ENCODE measurements around the gene KIAA1217.

Gene KIAA1217

DNA sequence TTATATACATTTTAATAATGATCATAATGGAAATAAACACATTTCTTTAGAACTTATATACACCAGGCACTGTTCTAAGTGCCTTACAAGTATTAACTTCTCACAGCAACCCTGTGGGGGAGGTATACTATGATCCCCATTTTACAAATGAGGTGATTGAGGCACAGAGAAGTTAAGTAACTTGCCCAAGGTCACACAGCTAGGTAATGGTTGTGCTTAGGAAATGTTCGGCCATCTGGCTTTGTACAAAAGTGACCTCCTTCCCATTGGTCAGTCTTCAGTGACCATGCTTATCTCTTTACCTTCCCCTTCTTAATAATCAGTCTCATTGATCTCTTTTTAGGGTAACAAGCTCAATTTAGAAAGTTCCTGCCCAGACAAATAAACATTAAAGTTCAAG, 158.8 kb downstream of the KIAA1217 start:
- DNase-seq (no peak), ATAC-seq (no peak)

DNA sequence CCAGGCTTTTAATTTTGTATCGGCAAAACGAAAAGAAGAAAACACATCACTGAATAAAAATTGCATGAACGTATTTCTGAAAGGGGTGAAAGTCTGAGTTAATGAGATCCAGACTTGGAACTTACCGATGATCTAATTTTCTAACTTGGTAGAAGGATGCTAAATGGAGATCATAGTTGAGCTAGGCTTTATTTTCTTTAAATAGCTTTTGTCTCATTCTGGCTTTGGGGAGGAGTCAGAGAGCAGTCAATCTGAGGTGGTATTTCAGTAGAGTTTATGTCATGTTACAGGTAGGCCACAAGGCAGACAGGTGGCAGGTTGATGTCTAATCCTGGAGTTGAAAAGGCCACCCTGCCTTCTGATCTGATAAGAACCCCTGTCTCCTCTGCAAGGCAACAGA, 161.9 kb downstream of the KIAA1217 start:
- ATAC-seq: no peak
- no peak for DNase-seq

DNA sequence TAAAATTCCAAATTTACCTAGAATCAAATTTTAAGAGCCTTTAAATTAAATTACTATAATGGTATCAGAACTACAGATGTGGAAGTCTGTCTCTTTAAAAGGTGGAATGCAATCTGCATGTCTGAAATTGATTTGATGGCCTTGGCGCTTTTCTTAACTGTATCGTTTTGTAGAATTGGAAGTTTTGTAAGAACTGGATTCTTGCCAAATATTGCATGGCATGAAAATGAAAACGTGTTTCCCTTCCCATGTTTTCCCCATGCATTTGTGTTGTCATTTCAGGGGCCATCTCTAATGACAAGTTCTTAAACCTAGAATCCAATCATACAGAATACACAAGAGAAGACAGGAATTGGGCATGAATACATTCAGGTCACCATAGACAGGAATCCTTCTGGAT, 162.5 kb downstream of the KIAA1217 start:
- no peak for DNase-seq
- no peak for ATAC-seq

DNA sequence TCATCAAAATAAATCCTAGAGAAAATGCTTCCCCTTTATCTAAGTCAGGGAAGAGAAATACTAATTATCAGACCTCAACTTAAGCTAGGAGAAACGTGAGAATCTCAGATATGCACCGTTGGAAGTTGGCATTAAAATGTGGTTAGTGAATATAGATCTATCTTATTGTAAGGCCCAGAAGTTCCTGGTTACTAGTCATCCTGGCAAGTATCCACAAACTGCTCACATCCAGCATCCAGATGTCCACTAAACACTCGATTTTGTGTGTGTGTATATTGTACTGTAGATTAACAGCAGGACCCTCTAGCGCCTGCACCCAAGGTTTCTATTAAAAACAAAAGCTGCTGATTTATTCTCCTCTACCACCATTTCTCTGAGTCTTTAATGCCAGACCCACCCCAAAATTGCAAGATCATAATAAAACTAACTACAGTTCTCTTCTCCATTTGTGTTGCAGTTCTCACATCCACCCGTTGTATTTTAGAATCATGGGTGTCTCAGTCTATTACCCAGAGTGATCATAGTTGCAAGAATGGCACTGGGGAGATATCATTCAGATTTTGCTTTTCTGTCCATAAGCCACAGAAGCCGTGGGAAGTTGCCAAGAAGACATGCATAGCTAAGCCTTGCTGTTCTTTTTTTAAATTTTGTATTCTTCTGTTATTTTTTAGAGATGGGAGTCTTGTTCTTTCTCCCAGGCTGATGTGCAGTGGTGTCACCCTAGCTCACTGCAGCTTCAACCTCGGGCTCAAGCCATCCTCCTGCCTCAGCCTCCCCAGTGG, 165.4 kb downstream of the KIAA1217 start:
- ATAC-seq: no peak

GRCh38 chr10:24375510-24375909, 166.6 kb downstream of the KIAA1217 start:
- ATAC-seq: no peak
- no peak for DNase-seq

More for the DNA sequence above, 165.4 kb downstream of the KIAA1217 start:
- DNase-seq: no peak

GRCh38 chr10:24376731-24377130, 167.8 kb downstream of the KIAA1217 start:
- no peak for ATAC-seq
- no peak for DNase-seq

DNA sequence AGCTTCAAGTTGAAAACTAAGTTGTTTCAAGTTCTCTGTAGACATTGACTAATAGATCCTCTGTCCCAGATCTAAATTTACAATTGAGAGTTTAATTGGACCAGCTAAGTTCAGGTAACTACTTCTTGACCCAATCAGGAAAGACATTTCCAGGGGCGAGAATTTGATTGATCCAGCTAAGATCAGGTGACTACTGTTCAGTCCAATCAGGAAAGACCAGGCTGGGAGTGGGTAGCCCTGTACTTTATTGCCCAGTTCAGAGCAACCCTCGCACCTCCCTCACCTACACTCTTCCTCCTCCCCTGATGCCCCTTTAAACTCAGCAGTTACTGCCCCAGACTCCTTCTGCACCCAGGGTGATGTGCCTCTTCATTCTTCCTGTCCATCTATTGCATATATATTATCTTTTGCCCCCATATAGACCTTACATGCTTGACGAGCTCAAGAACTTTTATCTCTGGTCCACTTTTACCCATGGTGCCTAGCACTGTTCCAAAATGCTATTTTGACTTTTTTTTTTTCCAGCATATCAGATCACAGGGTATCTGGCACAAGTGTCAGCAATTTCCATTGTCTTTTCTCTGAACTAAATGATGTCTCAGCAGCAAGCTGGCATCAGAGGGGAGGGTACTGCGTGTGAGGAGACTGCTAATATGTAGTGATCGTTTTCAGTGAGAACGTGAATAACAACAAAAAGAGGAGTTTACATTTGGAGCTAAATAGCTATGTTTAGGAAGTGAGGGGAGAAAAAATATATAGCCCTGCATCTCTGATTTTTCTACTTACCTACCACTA, 169.4 kb downstream of the KIAA1217 start:
- no peak for ATAC-seq
- DNase-seq: no peak

DNA sequence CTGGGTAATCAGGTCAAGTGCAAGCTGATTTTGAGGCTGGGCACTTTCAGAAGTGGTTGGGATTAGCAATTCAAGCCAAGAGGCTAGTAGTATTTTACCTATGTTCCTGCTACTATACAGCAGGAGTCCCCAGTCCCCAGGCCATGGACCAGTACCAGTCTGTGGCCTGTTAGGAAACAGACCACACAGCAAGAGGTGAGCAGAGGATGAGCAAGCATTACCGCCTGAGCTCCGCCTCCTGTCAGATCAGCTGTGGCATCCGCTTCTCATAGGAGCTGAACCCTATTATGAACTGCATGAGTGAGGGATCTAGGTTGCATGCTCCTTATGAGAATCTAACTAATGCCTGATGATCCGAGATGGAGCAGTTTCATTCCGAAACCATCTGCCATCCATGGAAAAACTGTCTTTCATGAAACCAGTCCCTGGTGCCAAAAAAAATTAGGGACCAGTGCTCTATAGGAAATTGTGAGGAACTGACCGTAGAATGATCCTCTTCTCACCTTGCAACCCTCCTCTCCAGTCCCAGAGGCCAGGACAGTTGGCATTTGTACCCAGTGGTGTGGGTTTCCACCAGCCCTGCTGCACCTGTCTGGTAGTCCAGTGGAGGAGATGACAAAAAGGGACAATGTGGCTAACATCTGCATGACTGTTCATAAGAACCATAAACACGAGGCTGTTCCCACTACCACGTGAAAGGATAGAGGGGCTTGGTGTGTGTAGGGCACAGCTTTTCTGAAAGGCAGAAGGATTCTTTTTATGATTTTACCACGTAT, 172.5 kb downstream of the KIAA1217 start:
- no peak for ATAC-seq

GRCh38 chr10:24382045-24382444, 173.1 kb downstream of the KIAA1217 start:
- ATAC-seq: no peak
- no peak for DNase-seq

More for the DNA sequence above, 172.5 kb downstream of the KIAA1217 start:
- DNase-seq: no peak

GRCh38 chr10:24382596-24382978, 173.6 kb downstream of the KIAA1217 start:
- DNase-seq (peak; percentile 6), ATAC-seq (peak; percentile 62)

DNA sequence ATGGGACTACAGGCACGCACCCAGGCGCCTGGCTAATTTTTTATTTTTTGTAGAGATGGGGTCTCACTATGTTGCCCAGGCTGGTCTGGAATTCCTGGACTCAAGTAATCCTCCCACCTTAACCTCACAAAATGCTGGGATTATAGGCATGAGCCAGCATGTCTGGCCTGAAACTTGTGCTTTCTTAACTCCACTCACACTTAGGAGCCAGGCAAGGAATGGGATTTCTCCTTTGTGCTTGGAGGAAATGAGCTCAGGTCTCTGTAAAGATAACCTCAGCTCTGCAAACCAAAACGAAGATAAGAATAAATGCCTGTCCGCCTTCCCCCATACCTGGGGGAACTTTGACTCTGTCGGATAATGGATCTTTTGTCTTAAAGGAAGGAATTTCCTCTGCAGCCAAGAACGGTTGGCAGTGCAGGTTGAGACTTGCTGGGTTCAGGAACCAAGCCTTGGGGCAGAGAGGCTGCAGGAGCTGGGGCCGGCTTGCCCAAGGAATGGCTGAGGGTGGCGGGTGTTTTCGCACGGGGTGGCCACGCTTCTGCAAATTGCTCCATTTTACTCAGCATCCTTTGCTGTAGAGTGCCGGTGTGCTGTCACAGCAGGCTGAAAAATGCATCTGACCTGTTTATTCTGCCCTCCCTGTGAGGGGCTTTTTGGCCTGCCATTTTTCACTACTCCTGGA, 174.2 kb downstream of the KIAA1217 start:
- DNase-seq: no peak
- peak; percentile 40 for ATAC-seq

DNA sequence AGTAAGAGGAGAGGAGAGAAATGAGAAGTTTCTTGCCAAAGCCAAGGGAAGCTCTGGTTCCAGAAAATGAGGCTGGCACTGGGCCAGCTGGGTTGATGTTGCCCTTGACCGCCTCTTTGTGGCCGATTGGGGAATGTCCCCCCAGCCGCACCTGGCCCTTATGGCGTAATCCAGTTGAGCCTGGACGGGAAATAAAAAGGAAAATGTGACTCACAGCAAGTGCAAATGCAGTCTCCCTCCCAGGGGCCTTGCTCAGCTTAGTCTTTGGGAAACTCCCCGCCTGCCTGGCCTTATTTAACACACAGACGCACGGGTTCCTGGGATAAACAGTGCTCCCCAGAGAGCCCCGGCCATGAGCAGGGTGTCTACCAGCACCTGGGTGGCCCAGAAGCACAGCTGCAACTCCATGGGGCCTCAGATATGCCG, 174.8 kb downstream of the KIAA1217 start:
- DNase-seq (peak; percentile 62), ATAC-seq (peak; percentile 55)

DNA sequence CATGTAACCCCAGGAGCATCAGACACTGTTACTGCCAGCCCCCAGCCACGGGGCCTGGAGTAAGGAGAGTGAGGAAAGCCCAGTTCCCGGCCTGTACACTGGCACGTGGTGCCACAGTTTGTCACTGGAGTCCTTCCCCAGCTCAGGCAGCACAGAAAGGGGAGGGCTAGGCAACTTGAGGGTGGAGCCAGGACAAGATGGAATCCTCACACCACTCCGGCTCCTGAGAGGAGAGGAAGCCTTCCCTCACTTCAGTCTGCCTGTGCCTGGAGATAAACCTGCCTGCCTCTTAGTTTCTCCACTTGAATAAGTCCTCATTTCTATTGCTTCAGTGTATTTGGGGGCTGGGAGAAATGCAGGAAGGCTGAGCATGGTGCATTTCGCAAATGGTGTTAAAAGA, 176.0 kb downstream of the KIAA1217 start:
- DNase-seq (no peak), ATAC-seq (no peak)

- DNase-seq: no peak
- ATAC-seq: no peak
Observed at GRCh38 chr10:24385776-24386175, 176.8 kb downstream of the KIAA1217 start.

GRCh38 chr10:24390146-24390700, 181.3 kb downstream of the KIAA1217 start:
- ATAC-seq (no peak), DNase-seq (no peak)

GRCh38 chr10:24390746-24391145, 181.8 kb downstream of the KIAA1217 start:
- DNase-seq (no peak), ATAC-seq (no peak)

DNA sequence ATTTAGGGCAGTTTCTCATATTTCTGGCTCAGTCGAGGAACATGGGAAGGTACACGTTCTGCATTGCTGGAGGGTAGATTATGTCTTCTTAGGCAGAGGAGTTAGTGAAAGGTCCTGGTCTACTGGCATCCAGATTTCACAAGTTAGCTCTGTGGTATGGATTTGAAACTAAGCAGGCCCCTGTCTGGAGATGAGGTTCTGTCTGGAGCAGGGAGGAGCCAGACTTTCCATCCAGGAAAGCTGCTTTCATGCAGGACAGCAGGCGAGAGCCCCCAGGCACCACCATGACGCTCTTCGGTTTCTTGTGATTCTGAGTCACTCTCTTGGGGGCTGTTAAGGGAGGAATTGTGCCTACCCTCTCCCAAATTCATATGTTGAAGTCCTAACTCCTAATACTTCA, 184.3 kb downstream of the KIAA1217 start:
- no peak for DNase-seq
- ATAC-seq: no peak

GRCh38 chr10:24394461-24395190, 185.7 kb downstream of the KIAA1217 start:
- no peak for ATAC-seq
- no peak for DNase-seq

DNA sequence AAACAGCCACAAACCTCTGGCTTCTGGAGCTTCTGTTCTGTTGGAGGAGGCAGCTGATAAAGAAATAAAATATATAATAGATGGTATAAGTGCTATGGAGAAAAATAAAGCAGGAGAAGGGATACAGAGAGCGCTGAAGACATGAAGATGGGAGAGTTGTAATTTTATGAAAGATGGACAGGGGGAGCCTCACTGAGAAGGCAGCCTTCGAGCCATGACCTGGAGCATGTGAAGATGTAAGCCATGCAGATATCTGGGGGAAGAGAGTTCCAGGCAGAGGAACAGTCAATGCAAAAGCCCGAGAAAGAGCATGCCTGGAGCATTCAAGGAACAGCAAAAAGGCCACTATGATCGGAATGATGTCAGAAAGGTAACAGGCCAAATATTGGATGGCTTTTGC, 187.5 kb downstream of the KIAA1217 start:
- no peak for DNase-seq
- no peak for ATAC-seq

DNA sequence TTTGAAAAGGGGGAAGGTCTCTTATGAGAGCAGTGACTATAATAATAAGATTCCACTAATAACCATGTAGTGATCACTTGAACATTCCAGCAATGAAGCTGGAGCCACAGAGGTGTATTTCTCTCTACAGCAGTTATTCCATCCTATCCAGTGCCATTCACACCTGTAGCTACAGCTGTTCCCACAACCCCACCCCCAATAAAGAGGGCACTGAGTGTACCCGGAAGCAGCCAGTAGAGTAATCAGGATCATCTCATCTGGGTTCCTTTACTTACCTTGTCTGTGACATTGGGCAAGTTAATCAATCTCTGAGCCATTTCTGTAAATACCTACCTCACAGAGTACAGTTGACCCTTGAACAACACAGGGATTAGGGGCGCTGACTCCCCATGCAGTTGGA, 188.7 kb downstream of the KIAA1217 start:
- ATAC-seq: no peak
- DNase-seq: no peak

DNA sequence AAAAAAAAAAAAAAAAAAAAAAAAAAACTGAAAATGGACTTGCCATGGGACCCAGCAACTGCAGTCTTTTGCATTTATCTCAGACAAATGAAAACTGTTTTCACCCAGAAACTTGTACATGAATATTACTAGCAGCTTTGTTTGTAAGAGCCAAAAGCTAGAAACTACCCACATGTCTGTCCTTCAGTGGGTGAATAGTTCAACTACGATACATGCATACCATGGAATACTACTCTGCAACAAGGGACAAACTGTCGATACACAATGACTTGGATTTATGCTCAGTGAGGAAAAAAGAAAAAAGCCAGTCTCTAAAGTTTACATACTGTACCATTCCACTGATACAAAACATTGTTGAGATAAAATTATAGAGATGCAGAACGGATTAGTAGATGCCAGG, 195.6 kb downstream of the KIAA1217 start:
- DNase-seq: no peak
- no peak for ATAC-seq

All from stimulated activated naive CD8-positive, alpha-beta T cell treated with anti-CD3 and anti-CD28 coated beads, Interleukin-15, Interleukin-2, amounts not matched to agents 100 U/mL and 50 U/mL, for 24 hours (primary cell).